K562 (cell line): Measurements from ENCODE around the gene PDE11A. TPM values are rescaled to one million over a fixed set of nuclear protein-coding genes. Genes with fewer than 3 reads are reported as not detected.

Experiments used
- ATAC-seq: fragments of 200-7000 bp; cut with Tn5 transposase; 3 replicates; pipeline ENCODE4 v1.9.1; 2020; ENCODE audit warnings: moderate library complexity
- BruUV-seq: library from RNA; stranded (reverse); fragments of 400-500 nt; replicated peaks from 2 replicates; lab custom pipeline; 2021; lab: Mats Ljungman, UMichigan
- CTCF ChIA-PET: fragments of 300-600 bp; formaldehyde crosslinking; extraction: SDS; loops from one replicate; lab custom pipeline; 2021; ENCODE audit warnings: low intra/inter-chr PET ratio; lab: Yijun Ruan, JAX
- POLR2A ChIA-PET: fragments of 300-600, 350-650 bp; sonication (Branson Sonifier 250); formaldehyde crosslinking; extraction: SDS; loops from one replicate; lab custom pipeline; 2021; ENCODE audit warnings: antibody characterized with exemption, inconsistent platforms; lab: Yijun Ruan, JAX
- DNase-seq, 4 experiments: peaks; one replicate each; pipeline versions ENCODE4 v3.0.0 to v3.0.0-alpha.2; 2011 to 2018; ENCODE audit warnings: low spot score in 3 of 4, mixed read lengths in 3 of 4; ENCODE audit errors: extremely low read depth in 1 of 4
- FAIRE-seq: peaks from 2 replicates; lab custom pipeline; 2011; peaks lifted over from hg19 to GRCh38; lab: Jason Lieb, UNC
- H2AFZ ChIP-seq: 2 replicates; pipeline ENCODE4 v1.6.0; 2011; ENCODE audit warnings: low read depth, low read length, control low read depth, inconsistent platforms
- H3K27ac ChIP-seq: fragments of 200-600 bp; 3 replicates; pipeline ENCODE4 v1.8.0; 2011; ENCODE audit warnings: low read depth, mild to moderate bottlenecking, control low read depth, inconsistent platforms, low read length, moderate library complexity, mixed read lengths; ENCODE audit errors: extremely low read depth
- H3K27me3 ChIP-seq, 2 experiments: fragments of 300-600 bp in 1 of 2; 2 replicates in 1 of 2; 3 replicates in 1 of 2; pipeline versions ENCODE4 v1.6.0 to v1.8.0; 2011; ENCODE audit warnings: inconsistent platforms in 2 of 2, low read length in 2 of 2, mild to moderate bottlenecking in 1 of 2, mixed read lengths in 1 of 2, moderate library complexity in 1 of 2; ENCODE audit not compliant: control insufficient read depth in 2 of 2, insufficient read depth in 2 of 2
- H3K36me3 ChIP-seq: fragments of 300-600 bp; 3 replicates; pipeline ENCODE4 v1.8.0; 2011; ENCODE audit warnings: mild to moderate bottlenecking, low read length, inconsistent platforms; ENCODE audit not compliant: control insufficient read depth, insufficient read depth
- H3K4me1 ChIP-seq, 2 experiments: fragments of 200-600 bp in 1 of 2; replicated peaks in 1 of 2; 2 replicates in 1 of 2; 3 replicates in 1 of 2; pipeline versions ENCODE4 v1.5.1 to v1.8.0; 2011; ENCODE audit warnings: inconsistent platforms in 2 of 2, low read length in 2 of 2, mild to moderate bottlenecking in 1 of 2, mixed read lengths in 1 of 2, moderate library complexity in 1 of 2; ENCODE audit not compliant: control insufficient read depth in 2 of 2, insufficient read depth in 2 of 2
- H3K4me2 ChIP-seq: 2 replicates; pipeline ENCODE4 v1.6.1; 2011; ENCODE audit warnings: low read length, control low read depth, inconsistent platforms, mixed read lengths; ENCODE audit not compliant: insufficient read depth
- H3K4me3 ChIP-seq: fragments of 200-600 bp; sonication (generic), shearing (Covaris generic); 2 replicates; pipeline ENCODE4 v1.5.1; 2016; ENCODE audit warnings: control low read depth, inconsistent platforms
- H3K79me2 ChIP-seq: fragments of 200-600 bp; 3 replicates; pipeline ENCODE4 v1.8.0; 2011; ENCODE audit warnings: low read length, inconsistent platforms; ENCODE audit not compliant: control insufficient read depth, insufficient read depth
- H3K9ac ChIP-seq, 2 experiments: 2 replicates each; pipeline versions ENCODE4 v1.6.0 to v1.6.1; 2011; ENCODE audit warnings: low read depth in 2 of 2, low read length in 2 of 2, control low read depth in 1 of 2, inconsistent platforms in 1 of 2, mild to moderate bottlenecking in 1 of 2, mixed read lengths in 1 of 2; ENCODE audit not compliant: insufficient read depth in 1 of 2
- H3K9me1 ChIP-seq: one replicate; pipeline ENCODE4 v1.6.0; 2011; ENCODE audit warnings: inconsistent platforms, mild to moderate bottlenecking, low read length, moderate library complexity; ENCODE audit not compliant: control insufficient read depth, insufficient read depth
- H3K9me3 ChIP-seq: replicated peaks from 2 replicates; pipeline ENCODE4 v1.5.1; 2011; ENCODE audit warnings: low read depth, low read length, inconsistent platforms; ENCODE audit not compliant: control insufficient read depth, insufficient read depth
- H4K20me1 ChIP-seq: replicated peaks from 2 replicates; pipeline ENCODE4 v1.6.1; 2011; ENCODE audit warnings: low read length, inconsistent platforms, mixed read lengths; ENCODE audit not compliant: control insufficient read depth, insufficient read depth
- CBFA2T3 ChIP-seq: fragments of 450-650 bp; IDR thresholded peaks from 2 replicates; pipeline ENCODE4 v1.6.1; 2017
- GTF2E2 ChIP-seq: fragments of 200-800 bp; sonication (Bioruptor generic); IDR thresholded peaks from 2 replicates; pipeline ENCODE4 v1.6.1; 2016; ENCODE audit warnings: missing genetic modification characterization, missing compliant biosample characterization
- HDGF ChIP-seq: fragments of 450-650 bp; IDR thresholded peaks from 2 replicates; pipeline ENCODE4 v1.6.1; 2016
- SMC3 ChIP-seq: conservative IDR thresholded peaks from 2 replicates; pipeline ENCODE4 v1.6.1; 2011; ENCODE audit warnings: low read depth, low read length, improper control_type of control experiment; ENCODE audit not compliant: insufficient read depth
- WGBS: fragments of 100-300 bp; shearing (Covaris generic); methylation state at CpG from one replicate; pipeline ENCODE4 v1.1.6; 2016; ENCODE audit warnings: low coverage, mixed read lengths; ENCODE audit not compliant: insufficient coverage; ENCODE audit errors: missing lambda C conversion rate; 5-methylcytosine and 5-hydroxymethylcytosine counted together
- in situ Hi-C: fragments of 300-500 bp; cut with MboI; formaldehyde crosslinking; loops from 4 replicates; pipeline ENCODE4 v1.15.0; 2018; ENCODE audit warnings: inconsistent platforms, mixed read lengths
- intact Hi-C: fragments of 100-400 bp; cut with micrococcal nuclease; formaldehyde crosslinking; loops from 2 replicates; pipeline ENCODE4 v1.14.2; 2022
- polyA plus RNA-seq, 8 experiments: library from polyadenylated mRNA; depleted of rRNA in 4 of 8; stranded (reverse) in 5 of 8; unstranded in 3 of 8; fragments of >200 nt; fragmentation: Nextera tagmentation in 2 of 8; fragmentation: Illumina TruSeq in 1 of 8; extraction: Ambion mirVana in 2 of 8; extraction: Trizol in 1 of 8; gene quantifications; 2 replicates each; pipeline versions ENCODE4 v1.2.1 to v1.2.3, GENCODE V29; 2011 to 2014; ENCODE audit warnings: inconsistent platforms in 1 of 8, missing spikeins in 1 of 8
- total RNA-seq, 7 experiments: library from RNA; depleted of rRNA in 6 of 7; stranded (reverse); fragments of >200 nt in 6 of 7; fragmentation: Illumina TruSeq in 2 of 7; extraction: Trizol in 2 of 7; gene quantifications; 2 replicates each; pipeline versions ENCODE4 v1.2.1 to v1.2.3, GENCODE V29; 2011 to 2021; ENCODE audit warnings: low replicate concordance in 1 of 7
- TF ChIP-seq, protein P1 (sequence below): fragments of 250-450 bp; sonication (Bioruptor Pico); IDR thresholded peaks from 2 replicates; pipeline ENCODE4 v1.5.0; 2021; ENCODE audit warnings: mild to moderate bottlenecking, moderate library complexity
- TF ChIP-seq, protein P2 (sequence below): fragments of 450-650 bp; IDR thresholded peaks from 2 replicates; pipeline ENCODE4 v1.6.1; 2016; ENCODE audit warnings: antibody characterized with exemption
- TF ChIP-seq, protein P3 (sequence below): fragments of 250-450 bp; sonication (Bioruptor Pico); IDR thresholded peaks from 2 replicates; pipeline ENCODE4 v1.5.0; 2021
- TF ChIP-seq, protein P4 (sequence below), 3 experiments: IDR thresholded peaks in 2 of 3; conservative IDR thresholded peaks in 1 of 3; 2 replicates each; pipeline ENCODE4 v1.5.1; 2011 to 2012; ENCODE audit warnings: low read length in 3 of 3, mild to moderate bottlenecking in 3 of 3, control low read depth in 2 of 3, improper control_type of control experiment in 1 of 3, inconsistent platforms in 1 of 3, low read depth in 1 of 3, mixed read lengths in 1 of 3, moderate library complexity in 1 of 3; ENCODE audit not compliant: insufficient read depth in 2 of 3

PDE11A gene
- total and polyA plus RNA-seq, 9 of the 15 experiments (the other 6 are each of a cell fraction or from before 2014, with no cell fraction given), result 3.2 to 22.1 (median 5.7) TPM

DNA sequence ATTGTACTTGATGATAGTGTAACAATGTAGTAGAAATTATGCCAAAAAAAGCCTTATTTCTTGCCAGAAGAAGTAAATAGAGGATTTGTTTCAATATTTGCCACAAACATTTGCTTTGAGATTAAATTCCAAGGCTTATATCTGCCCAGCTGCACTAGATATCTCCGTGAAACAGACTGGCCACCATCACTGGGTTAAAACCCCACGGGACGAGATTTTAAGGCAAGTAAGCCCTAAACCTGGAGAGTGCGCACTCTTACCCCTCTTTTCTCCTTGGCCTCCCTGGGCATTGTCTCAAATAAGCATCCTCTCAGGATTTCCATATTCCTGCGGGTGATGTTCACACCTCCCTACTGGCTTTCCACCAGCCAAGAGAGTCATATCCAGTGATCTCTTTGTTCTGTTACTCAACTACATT is 345.6 kb downstream of the PDE11A start (continued):
- TF ChIP-seq, protein P1, sequence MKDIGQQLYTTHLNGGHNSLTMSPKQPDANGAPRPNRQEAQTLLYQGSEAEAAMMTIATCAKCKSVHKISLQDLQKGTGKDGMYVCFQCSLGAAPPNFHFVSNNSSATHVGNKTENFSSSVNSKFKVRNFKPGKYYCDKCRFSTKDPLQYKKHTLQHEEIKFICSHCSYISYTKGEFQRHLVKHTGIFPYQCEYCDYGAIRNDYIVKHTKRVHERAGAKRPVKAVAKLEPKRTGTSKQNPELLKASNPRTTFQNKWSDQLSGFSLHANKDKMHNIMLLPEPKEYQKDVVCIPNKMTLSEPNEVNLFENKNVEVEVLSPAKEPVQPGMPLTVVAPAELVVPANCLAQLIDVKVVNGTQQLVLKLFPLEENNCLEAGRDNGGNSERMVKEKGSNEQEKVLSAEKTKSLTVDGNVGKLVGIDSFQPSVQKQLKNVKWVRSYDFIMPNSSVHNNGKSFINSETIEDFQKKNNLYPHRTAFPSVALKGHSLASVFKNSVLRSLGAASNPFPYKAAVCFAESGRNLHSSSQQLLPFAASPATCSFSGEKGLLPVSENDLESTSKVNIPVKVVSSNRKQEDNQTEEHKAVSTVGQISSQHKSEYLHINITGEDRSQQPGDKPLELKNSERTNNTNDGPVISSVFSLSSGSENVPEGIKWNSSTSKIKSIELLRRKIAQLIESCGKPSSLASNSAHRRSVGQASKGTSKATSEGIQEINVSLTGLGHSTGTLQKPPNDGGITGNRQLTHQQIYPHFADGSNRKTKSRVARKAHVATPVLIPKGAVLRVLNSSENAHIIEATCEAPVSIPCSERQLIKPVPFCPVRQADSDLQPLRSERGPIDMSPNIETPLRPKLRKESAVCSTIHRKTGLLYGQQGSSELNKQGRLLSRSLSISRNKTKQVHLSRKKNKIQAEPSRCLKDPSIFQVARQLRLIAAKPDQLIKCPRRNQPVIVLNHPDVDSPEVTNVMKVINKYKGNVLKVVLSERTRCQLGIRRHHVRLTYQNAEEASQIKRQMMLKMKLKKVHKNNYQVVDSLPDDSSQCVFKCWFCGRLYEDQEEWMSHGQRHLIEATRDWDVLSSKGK (CRISPR knock-in tag), result no peak
- peak; percentile 63 for TF ChIP-seq CBFA2T3

DNA sequence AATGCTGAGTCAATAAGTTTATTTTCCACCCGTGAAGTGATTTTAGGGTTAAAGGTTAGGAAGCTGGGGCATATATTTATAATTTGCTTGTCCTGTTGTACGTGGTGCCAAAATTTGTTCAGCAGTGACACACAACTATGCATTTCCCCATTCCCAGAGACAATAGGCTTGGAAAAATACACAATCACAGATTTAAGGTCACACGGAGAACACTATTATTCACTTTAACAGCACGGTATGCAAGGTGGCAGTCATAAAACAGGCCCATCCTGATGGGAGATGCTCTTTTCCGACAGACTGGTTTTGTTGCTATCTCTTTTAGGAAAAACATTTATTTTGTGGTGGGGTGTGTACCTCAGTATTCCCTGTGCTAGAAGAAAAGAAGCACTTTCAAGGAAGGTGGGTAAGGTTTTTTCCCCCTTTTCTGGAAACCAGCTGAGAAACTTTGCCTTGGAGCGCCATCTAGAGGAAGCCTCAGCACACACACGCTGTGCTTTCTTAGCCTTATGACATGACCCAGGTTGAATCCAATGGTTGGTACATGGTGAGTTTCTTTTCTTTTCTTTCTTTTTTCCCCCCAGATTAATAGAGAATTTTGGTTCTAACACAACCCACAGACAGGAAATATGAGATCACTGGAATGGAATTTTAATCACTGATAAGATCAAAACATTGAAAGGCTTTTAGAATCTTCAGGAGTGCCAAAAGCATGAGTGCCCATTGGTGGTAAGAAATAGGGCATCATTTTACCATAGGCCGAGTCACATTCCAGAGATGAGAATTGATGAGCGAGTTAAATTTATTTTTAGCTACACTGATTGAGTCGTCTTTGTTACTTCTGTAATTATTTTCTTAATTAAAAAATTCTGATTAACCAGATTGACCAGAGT is 347.9 kb downstream of the PDE11A start:
- H2AFZ ChIP-seq, result no peak overlapping the region
- H3K79me2 ChIP-seq, result no peaks in the 10 kb centered on the region
- intact Hi-C loops, result loop anchor here (1.0 to 10.0 kb wide), 6 partner anchors 88 to 560 kb away; no protein-coding TSS in a partner anchor
- H3K4me1 ChIP-seq, result peaks cover 0 to 29% of the 10 kb centered on the region in 2 experiments; a peak in 4 of 5 replicates
- no peaks in the 10 kb centered on the region for H3K9me3 ChIP-seq
- no peak overlapping the region for H3K4me3 ChIP-seq
- H3K36me3 ChIP-seq, result no peaks in the 10 kb centered on the region
- ATAC-seq, result peak; percentile 76
- ChIA-PET POLR2A (no interaction called here), CTCF (interaction anchor here (0.6 to 3.5 kb wide), 5 partner anchors 235 to 1748 kb away, joined by 3 to 30 read pairs (median 12); no protein-coding TSS in a partner anchor)
- peak; percentile 92 for FAIRE-seq
- no peak overlapping the region for H3K9ac ChIP-seq
- in situ Hi-C loops, result loop anchor here (10.0 kb wide), 3 partner anchors 230 to 560 kb away; no protein-coding TSS in a partner anchor
- no peaks in the 10 kb centered on the region for H4K20me1 ChIP-seq
- DNase-seq, result peak; percentile 76 to 81 (median 79)
- BruUV-seq, result no TSS peak
- no peak overlapping the region for H3K27ac ChIP-seq
- WGBS, result 26% methylated on average over 10 of the region's 10 CpGs
- no peaks in the 10 kb centered on the region for H3K27me3 ChIP-seq
- no peaks in the 10 kb centered on the region for H3K9me1 ChIP-seq
- no peak overlapping the region for H3K4me2 ChIP-seq
- TF ChIP-seq, protein P2, sequence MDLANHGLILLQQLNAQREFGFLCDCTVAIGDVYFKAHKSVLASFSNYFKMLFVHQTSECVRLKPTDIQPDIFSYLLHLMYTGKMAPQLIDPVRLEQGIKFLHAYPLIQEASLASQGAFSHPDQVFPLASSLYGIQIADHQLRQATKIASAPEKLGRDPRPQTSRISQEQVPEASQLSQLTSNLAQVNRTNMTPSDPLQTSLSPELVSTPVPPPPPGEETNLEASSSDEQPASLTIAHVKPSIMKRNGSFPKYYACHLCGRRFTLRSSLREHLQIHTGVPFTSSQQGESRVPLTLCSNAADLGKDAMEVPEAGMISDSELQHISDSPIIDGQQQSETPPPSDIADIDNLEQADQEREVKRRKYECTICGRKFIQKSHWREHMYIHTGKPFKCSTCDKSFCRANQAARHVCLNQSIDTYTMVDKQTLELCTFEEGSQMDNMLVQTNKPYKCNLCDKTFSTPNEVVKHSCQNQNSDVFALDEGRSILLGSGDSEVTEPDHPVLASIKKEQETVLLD, result no peak
- TF ChIP-seq GTF2E2 (tag) (no peak), SMC3 (peak; percentile 82), HDGF (peak; percentile 74; the same call in 1 of the 2 replicates)
- TF ChIP-seq, protein P3, sequence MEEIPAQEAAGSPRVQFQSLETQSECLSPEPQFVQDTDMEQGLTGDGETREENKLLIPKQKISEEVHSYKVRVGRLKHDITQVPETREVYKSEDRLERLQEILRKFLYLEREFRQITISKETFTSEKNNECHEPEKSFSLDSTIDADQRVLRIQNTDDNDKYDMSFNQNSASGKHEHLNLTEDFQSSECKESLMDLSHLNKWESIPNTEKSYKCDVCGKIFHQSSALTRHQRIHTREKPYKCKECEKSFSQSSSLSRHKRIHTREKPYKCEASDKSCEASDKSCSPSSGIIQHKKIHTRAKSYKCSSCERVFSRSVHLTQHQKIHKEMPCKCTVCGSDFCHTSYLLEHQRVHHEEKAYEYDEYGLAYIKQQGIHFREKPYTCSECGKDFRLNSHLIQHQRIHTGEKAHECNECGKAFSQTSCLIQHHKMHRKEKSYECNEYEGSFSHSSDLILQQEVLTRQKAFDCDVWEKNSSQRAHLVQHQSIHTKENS (CRISPR knock-in tag), result no peak
- TF ChIP-seq, protein P4, sequence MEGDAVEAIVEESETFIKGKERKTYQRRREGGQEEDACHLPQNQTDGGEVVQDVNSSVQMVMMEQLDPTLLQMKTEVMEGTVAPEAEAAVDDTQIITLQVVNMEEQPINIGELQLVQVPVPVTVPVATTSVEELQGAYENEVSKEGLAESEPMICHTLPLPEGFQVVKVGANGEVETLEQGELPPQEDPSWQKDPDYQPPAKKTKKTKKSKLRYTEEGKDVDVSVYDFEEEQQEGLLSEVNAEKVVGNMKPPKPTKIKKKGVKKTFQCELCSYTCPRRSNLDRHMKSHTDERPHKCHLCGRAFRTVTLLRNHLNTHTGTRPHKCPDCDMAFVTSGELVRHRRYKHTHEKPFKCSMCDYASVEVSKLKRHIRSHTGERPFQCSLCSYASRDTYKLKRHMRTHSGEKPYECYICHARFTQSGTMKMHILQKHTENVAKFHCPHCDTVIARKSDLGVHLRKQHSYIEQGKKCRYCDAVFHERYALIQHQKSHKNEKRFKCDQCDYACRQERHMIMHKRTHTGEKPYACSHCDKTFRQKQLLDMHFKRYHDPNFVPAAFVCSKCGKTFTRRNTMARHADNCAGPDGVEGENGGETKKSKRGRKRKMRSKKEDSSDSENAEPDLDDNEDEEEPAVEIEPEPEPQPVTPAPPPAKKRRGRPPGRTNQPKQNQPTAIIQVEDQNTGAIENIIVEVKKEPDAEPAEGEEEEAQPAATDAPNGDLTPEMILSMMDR (IDR thresholded peaks at IDR 0.05 in 2 of 3, conservative IDR thresholded peaks at IDR 0.05 in 1 of 3; ENCODE audit: insufficient read depth in 2 of 3, low read depth in 1 of 3, low read length in 3 of 3), result peak; percentile 87 to 96 (median 96)
